GM18511 (cell line): ENCODE data around the gene ABCD1.
A peak's percentile ranks its signal among the peaks of the same experiment; 100 is the strongest.
"Not testable (repeated sequence)": the region's sequence is repeated elsewhere in the genome, so short reads cannot be mapped to it uniquely, and the experiment has no call there.

ENCODE experiments used
- ATAC-seq: cut with Tn5 transposase; IDR thresholded peaks from one replicate; pipeline ENCODE4 v1.9.1; 2021; ENCODE audit warnings: mild to moderate bottlenecking, moderate library complexity; ENCODE audit not compliant: unreplicated experiment

Gene ABCD1

GRCh38 chrX:153724252-153725038 is at the start of gene ABCD1, which contains the start of gene BCAP31:
Gene ABCD1, plus strand, starts transcription at chrX:153724856. Its CDS starts 411 bp downstream, at chrX:153725267.
Gene BCAP31, minus strand, starts transcription at chrX:153724387. Its CDS starts 1,143 bp downstream, at chrX:153723244.
- peak; percentile 53 for ATAC-seq

- no peak for ATAC-seq
Measured at GRCh38 chrX:153681175-153681574, 43.5 kb upstream of the ABCD1 start.

GRCh38 chrX:153683486-153683885 is 41.2 kb upstream of the ABCD1 start:
- not testable (repeated sequence) for ATAC-seq

GRCh38 chrX:153684467-153685155 is 40.0 kb upstream of the ABCD1 start:
- ATAC-seq, result no peak

GRCh38 chrX:153685156-153685536 is 39.5 kb upstream of the ABCD1 start:
- no peak for ATAC-seq

GRCh38 chrX:153685751-153686696 is 38.6 kb upstream of the ABCD1 start:
- ATAC-seq, result no peak

GRCh38 chrX:153686711-153687110 is 37.9 kb upstream of the ABCD1 start:
- no peak for ATAC-seq

GRCh38 chrX:153687121-153688039 is 37.3 kb upstream of the ABCD1 start, which contains the start of gene SLC6A8:
Gene SLC6A8, plus strand, starts transcription at chrX:153687926. Its CDS starts 649 bp downstream, at chrX:153688575.
- ATAC-seq, result no peak

- no peak for ATAC-seq
Measured at GRCh38 chrX:153688071-153688470, 36.6 kb upstream of the ABCD1 start.

- ATAC-seq, result no peak
Measured at GRCh38 chrX:153688506-153688905, 36.1 kb upstream of the ABCD1 start.

- no peak for ATAC-seq
Measured at GRCh38 chrX:153688911-153689590, 35.6 kb upstream of the ABCD1 start.

- ATAC-seq, result no peak
Measured at GRCh38 chrX:153689654-153690465, 34.8 kb upstream of the ABCD1 start.

- ATAC-seq, result no peak
Measured at GRCh38 chrX:153690466-153690865, 34.2 kb upstream of the ABCD1 start.

GRCh38 chrX:153691032-153691827 is 33.4 kb upstream of the ABCD1 start:
- not testable (repeated sequence) for ATAC-seq

GRCh38 chrX:153692003-153692402 is 32.7 kb upstream of the ABCD1 start:
- ATAC-seq, result no peak

GRCh38 chrX:153692611-153693156 is 32.0 kb upstream of the ABCD1 start:
- ATAC-seq, result no peak
